HG02938 (cell line): ENCODE data around the gene PIEZO2.

Experiments used
- ATAC-seq: cut with Tn5 transposase; IDR thresholded peaks from one replicate; pipeline ENCODE4 v1.9.1; 2021; ENCODE audit warnings: mild to moderate bottlenecking, moderate library complexity; ENCODE audit not compliant: unreplicated experiment

PIEZO2 gene

GRCh38 chr18:11113937-11114336 lies 35.4 kb downstream of the PIEZO2 start:
- no peak for ATAC-seq

GRCh38 chr18:11113046-11113548 lies 36.3 kb downstream of the PIEZO2 start:
- ATAC-seq, result no peak

GRCh38 chr18:11112286-11112685 lies 37.1 kb downstream of the PIEZO2 start:
- ATAC-seq, result no peak

GRCh38 chr18:11110509-11110908 lies 38.9 kb downstream of the PIEZO2 start:
- ATAC-seq, result no peak

- no peak for ATAC-seq
These were observed 40.4 kb downstream of the PIEZO2 start for GRCh38 chr18:11108947-11109346.

- ATAC-seq, result no peak
These were observed 42.5 kb downstream of the PIEZO2 start for GRCh38 chr18:11106894-11107293.

GRCh38 chr18:11105463-11105862 lies 43.9 kb downstream of the PIEZO2 start:
- ATAC-seq, result no peak

- no peak for ATAC-seq
These were observed 45.1 kb downstream of the PIEZO2 start for GRCh38 chr18:11104307-11104706.

- no peak for ATAC-seq
These were observed 52.3 kb downstream of the PIEZO2 start for GRCh38 chr18:11096839-11097750.

GRCh38 chr18:11096411-11096810 lies 53.0 kb downstream of the PIEZO2 start:
- ATAC-seq, result no peak

- ATAC-seq, result no peak
These were observed 53.6 kb downstream of the PIEZO2 start for GRCh38 chr18:11095674-11096293.

- ATAC-seq, result no peak
These were observed 54.2 kb downstream of the PIEZO2 start for GRCh38 chr18:11095211-11095610.

GRCh38 chr18:11091746-11092145 lies 57.6 kb downstream of the PIEZO2 start:
- no peak for ATAC-seq

- ATAC-seq, result no peak
These were observed 59.2 kb downstream of the PIEZO2 start for GRCh38 chr18:11089931-11090715.

- ATAC-seq, result no peak
These were observed 68.3 kb downstream of the PIEZO2 start for GRCh38 chr18:11081009-11081532.

GRCh38 chr18:11078491-11078890 lies 70.9 kb downstream of the PIEZO2 start:
- no peak for ATAC-seq

GRCh38 chr18:11077548-11078187 lies 71.7 kb downstream of the PIEZO2 start:
- no peak for ATAC-seq

GRCh38 chr18:11074889-11075288 lies 74.5 kb downstream of the PIEZO2 start:
- no peak for ATAC-seq

- ATAC-seq, result no peak
These were observed 75.4 kb downstream of the PIEZO2 start for GRCh38 chr18:11073971-11074370.

GRCh38 chr18:11072632-11073031 lies 76.7 kb downstream of the PIEZO2 start:
- ATAC-seq, result no peak

GRCh38 chr18:11071300-11071699 lies 78.1 kb downstream of the PIEZO2 start:
- ATAC-seq, result no peak
